HepG2 (cell line): Measurements from ENCODE around the gene CA4. TPM values are rescaled to one million over a fixed set of nuclear protein-coding genes. Genes with fewer than 3 reads are reported as not detected.
"Not testable (repeated sequence)": the region's sequence is repeated elsewhere in the genome, so short reads cannot be mapped to it uniquely, and the experiment has no call there.

Experiments used
- ATAC-seq: fragments of 200-7000 bp; cut with Tn5 transposase; 3 replicates; pipeline ENCODE4 v1.9.1; 2020; ENCODE audit warnings: mild to moderate bottlenecking, moderate library complexity
- BruUV-seq: library from RNA; stranded (reverse); fragments of 400-500 nt; replicated peaks from 2 replicates; lab custom pipeline; 2021; lab: Mats Ljungman, UMichigan
- CTCF ChIA-PET: fragments of 300-600 bp; formaldehyde crosslinking; extraction: SDS; loops from one replicate; lab custom pipeline; 2021; ENCODE audit warnings: low total read pairs, inconsistent platforms, low intra/inter-chr PET ratio; lab: Yijun Ruan, JAX
- POLR2A ChIA-PET: fragments of 350-600 bp; sonication (Branson Sonifier 250); formaldehyde crosslinking; loops from one replicate; lab custom pipeline; 2020; ENCODE audit warnings: antibody characterized with exemption, inconsistent platforms; lab: Yijun Ruan, JAX
- DNase-seq: peaks from one replicate; pipeline ENCODE4 v3.0.0-alpha.2; 2015; ENCODE audit warnings: low spot score
- FAIRE-seq: peaks from 3 replicates; lab custom pipeline; 2011; peaks lifted over from hg19 to GRCh38; lab: Jason Lieb, UNC
- H2AFZ ChIP-seq: one replicate; pipeline ENCODE4 v1.6.1; 2011; ENCODE audit warnings: low read length, inconsistent platforms
- H3K27ac ChIP-seq: fragments of 300-600 bp; 3 replicates; pipeline ENCODE4 v1.8.0; 2011; ENCODE audit warnings: mixed run types, mild to moderate bottlenecking, mixed read lengths, low read length, inconsistent platforms; ENCODE audit not compliant: insufficient read depth; ENCODE audit errors: extremely low read length
- H3K27me3 ChIP-seq, 2 experiments: fragments of 200-600 bp in 1 of 2; 2 replicates in 1 of 2; 3 replicates in 1 of 2; pipeline versions ENCODE4 v1.6.0 to v1.8.0; 2011; ENCODE audit warnings: low read length in 2 of 2, mild to moderate bottlenecking in 2 of 2, moderate library complexity in 2 of 2, inconsistent platforms in 1 of 2; ENCODE audit not compliant: insufficient read depth in 2 of 2, control insufficient read depth in 1 of 2
- H3K36me3 ChIP-seq, 2 experiments: fragments of 200-600 bp in 1 of 2; replicated peaks in 1 of 2; 2 replicates in 1 of 2; 3 replicates in 1 of 2; pipeline versions ENCODE4 v1.5.1 to v1.8.0; 2011; ENCODE audit warnings: low read length in 2 of 2, inconsistent platforms in 1 of 2; ENCODE audit not compliant: insufficient read depth in 2 of 2, control insufficient read depth in 1 of 2
- H3K4me1 ChIP-seq: 2 replicates; pipeline ENCODE4 v1.5.1; 2012; ENCODE audit warnings: low read length, inconsistent platforms; ENCODE audit not compliant: insufficient read depth
- H3K4me2 ChIP-seq: 2 replicates; pipeline ENCODE4 v1.6.0; 2011; ENCODE audit warnings: low read depth, low read length, inconsistent platforms
- H3K4me3 ChIP-seq, 3 experiments: fragments of 200-600 bp in 1 of 3; sonication (generic), shearing (Covaris generic) in 1 of 3; replicated peaks in 1 of 3; 2 replicates each; pipeline ENCODE4 v1.5.1; 2011 to 2016; ENCODE audit warnings: low read length in 3 of 3, inconsistent platforms in 2 of 3, low read depth in 2 of 3, mild to moderate bottlenecking in 2 of 3, control low read depth in 1 of 3, mixed read lengths in 1 of 3; ENCODE audit not compliant: insufficient read depth in 1 of 3
- H3K79me2 ChIP-seq: one replicate; pipeline ENCODE4 v1.6.1; 2011; ENCODE audit warnings: low read length, inconsistent platforms; ENCODE audit not compliant: insufficient read depth
- H3K9ac ChIP-seq: 2 replicates; pipeline ENCODE4 v1.6.0; 2011; ENCODE audit warnings: mild to moderate bottlenecking, low read depth, low read length, inconsistent platforms; ENCODE audit not compliant: insufficient read depth
- H3K9me3 ChIP-seq: 2 replicates; pipeline ENCODE4 v1.5.1; 2012; ENCODE audit warnings: mild to moderate bottlenecking, low read length
- H4K20me1 ChIP-seq: 2 replicates; pipeline ENCODE4 v1.6.0; 2011; ENCODE audit warnings: inconsistent platforms, mild to moderate bottlenecking, low read length, moderate library complexity; ENCODE audit not compliant: insufficient read depth
- GABPB1 ChIP-seq: IDR thresholded peaks from 2 replicates; pipeline ENCODE4 v1.6.1; 2016; ENCODE audit warnings: mild to moderate bottlenecking, missing genetic modification reagents, moderate library complexity, missing compliant biosample characterization
- MAF1 ChIP-seq: sonication (generic); formaldehyde crosslinking; IDR thresholded peaks from 2 replicates; pipeline ENCODE4 v1.5.0; 2020; ENCODE audit warnings: missing genetic modification reagents, borderline replicate concordance
- MED13 ChIP-seq: sonication (generic); formaldehyde crosslinking; IDR thresholded peaks from 2 replicates; pipeline ENCODE4 v1.5.0; 2020; ENCODE audit warnings: missing genetic modification reagents
- WGBS: methylation state at CpG from one replicate; pipeline ENCODE4 v1.1.6; 2017; ENCODE audit warnings: low lambda C conversion rate; 5-methylcytosine and 5-hydroxymethylcytosine counted together
- in situ Hi-C: cut with HindIII; loops from 2 replicates; pipeline ENCODE4 v1.10.0; 2017; ENCODE audit warnings: low pct_unique_long_range_greater_than_20kb; ENCODE audit not compliant: extremely low pct_ligation_motif_present
- intact Hi-C: fragments of 100-400 bp; cut with micrococcal nuclease; formaldehyde crosslinking; loops from one replicate; pipeline ENCODE4 v1.10.0; 2022; ENCODE audit not compliant: unreplicated experiment
- polyA plus RNA-seq, 8 experiments: library from polyadenylated mRNA; depleted of rRNA in 3 of 8; stranded (reverse) in 7 of 8; unstranded in 1 of 8; fragments of >200 nt; fragmentation: Illumina TruSeq in 4 of 8; extraction: Trizol in 4 of 8; gene quantifications; 2 replicates each; pipeline versions ENCODE4 v1.2.1 to v1.2.3, GENCODE V29; 2011 to 2016; ENCODE audit warnings: low read depth in 4 of 8, missing spikeins in 1 of 8, mixed read lengths in 1 of 8; ENCODE audit not compliant: insufficient read depth in 1 of 8
- total RNA-seq, 5 experiments: library from RNA; depleted of rRNA; stranded (reverse); fragments of >200 nt; fragmentation: Illumina TruSeq; extraction: Trizol; gene quantifications; 2 replicates each; pipeline ENCODE4 v1.2.3, GENCODE V29; 2016; ENCODE audit warnings: low read depth in 1 of 5
- TF ChIP-seq, protein P1 (sequence below): sonication (generic); formaldehyde crosslinking; IDR thresholded peaks from 2 replicates; pipeline ENCODE4 v1.5.0; 2020; ENCODE audit warnings: mild to moderate bottlenecking, missing genetic modification reagents, moderate library complexity

CA4 gene
- total and polyA plus RNA-seq, 2 of the 13 experiments (the other 11 are each of a cell fraction or from before 2014, with no cell fraction given) = not detected

DNA sequence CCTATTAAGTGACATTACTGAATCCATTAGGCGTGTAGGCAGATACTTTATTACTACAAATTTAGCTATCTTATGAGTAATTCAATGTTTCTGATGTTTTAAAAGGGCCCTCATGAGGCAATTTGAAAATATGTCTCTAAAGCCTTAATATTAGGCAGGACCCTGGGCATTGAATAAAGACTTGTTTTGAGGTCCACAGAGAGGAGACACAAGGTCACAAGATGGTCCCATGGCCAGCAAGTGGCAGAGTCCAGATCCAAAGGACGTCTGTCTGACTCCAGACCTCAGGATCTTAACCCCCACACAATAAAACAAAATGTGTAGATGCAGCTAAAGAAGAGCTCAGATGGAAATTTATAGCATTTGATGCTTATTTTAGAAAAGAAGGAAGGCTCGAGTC lies 39.2 kb upstream of the CA4 start:
- DNase-seq (no peak), ATAC-seq (no peak), FAIRE-seq (no peak)
- no peak overlapping the region for H3K4me3 ChIP-seq
- no TSS peak for BruUV-seq
- no peak for TF ChIP-seq MED13 (CRISPR knock-in tag)
- TF ChIP-seq GABPB1 (CRISPR knock-in tag) = no peak
- TF ChIP-seq MAF1 = no peak
- no peaks in the 10 kb centered on the region for H3K9me3 ChIP-seq
- in situ Hi-C loops = no loop called here
- no peak overlapping the region for H3K27ac ChIP-seq
- intact Hi-C loops = no loop called here
- H3K27me3 ChIP-seq = peaks cover 0 to 9% of the 10 kb centered on the region in 2 experiments; a peak in 3 of 5 replicates
- CTCF ChIA-PET = no interaction called here
- H3K4me1 ChIP-seq = no peaks in the 10 kb centered on the region
- H4K20me1 ChIP-seq = no peaks in the 10 kb centered on the region
- H3K36me3 ChIP-seq = no peaks in the 10 kb centered on the region
- no peak overlapping the region for H3K9ac ChIP-seq
- WGBS = under 1% methylated on average over 3 of the region's 3 CpGs
- POLR2A ChIA-PET = no interaction called here
- H3K79me2 ChIP-seq = no peaks in the 10 kb centered on the region
- H2AFZ ChIP-seq = no peak overlapping the region
- H3K4me2 ChIP-seq = no peak overlapping the region

DNA sequence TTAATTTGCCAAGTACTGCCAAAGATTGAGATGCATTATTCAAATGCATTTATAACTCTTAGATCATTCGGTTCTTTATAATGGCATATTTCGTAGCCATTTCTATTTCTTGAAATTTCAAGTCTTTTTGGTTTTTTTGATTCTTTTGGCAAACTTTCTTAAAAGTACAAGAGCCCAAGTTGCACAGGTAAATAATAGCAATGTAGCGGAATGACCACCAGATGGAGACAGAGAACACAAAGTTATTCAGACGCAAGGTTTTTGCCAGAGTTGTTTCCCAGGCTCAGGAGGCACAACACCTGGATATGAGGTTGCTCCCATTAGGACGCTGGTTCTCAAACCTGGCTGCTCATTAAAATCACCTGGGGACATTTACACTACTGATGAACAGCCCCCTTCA lies 38.1 kb upstream of the CA4 start:
- FAIRE-seq (peak; percentile 100), ATAC-seq (0 out of 3 replicates have a peak, but pooled peaks have one; percentile 7)
- H3K27me3 ChIP-seq, H3K9ac ChIP-seq, intact Hi-C loops, H4K20me1 ChIP-seq, H3K4me3 ChIP-seq, POLR2A ChIA-PET, H3K79me2 ChIP-seq, H3K27ac ChIP-seq, H2AFZ ChIP-seq, BruUV-seq, H3K9me3 ChIP-seq, in situ Hi-C loops, H3K36me3 ChIP-seq, H3K4me1 ChIP-seq, DNase-seq, CTCF ChIA-PET, H3K4me2 ChIP-seq: not testable (repeated sequence)
- 2% methylated on average over 3 of the region's 5 CpGs for WGBS
- TF ChIP-seq, protein P1, sequence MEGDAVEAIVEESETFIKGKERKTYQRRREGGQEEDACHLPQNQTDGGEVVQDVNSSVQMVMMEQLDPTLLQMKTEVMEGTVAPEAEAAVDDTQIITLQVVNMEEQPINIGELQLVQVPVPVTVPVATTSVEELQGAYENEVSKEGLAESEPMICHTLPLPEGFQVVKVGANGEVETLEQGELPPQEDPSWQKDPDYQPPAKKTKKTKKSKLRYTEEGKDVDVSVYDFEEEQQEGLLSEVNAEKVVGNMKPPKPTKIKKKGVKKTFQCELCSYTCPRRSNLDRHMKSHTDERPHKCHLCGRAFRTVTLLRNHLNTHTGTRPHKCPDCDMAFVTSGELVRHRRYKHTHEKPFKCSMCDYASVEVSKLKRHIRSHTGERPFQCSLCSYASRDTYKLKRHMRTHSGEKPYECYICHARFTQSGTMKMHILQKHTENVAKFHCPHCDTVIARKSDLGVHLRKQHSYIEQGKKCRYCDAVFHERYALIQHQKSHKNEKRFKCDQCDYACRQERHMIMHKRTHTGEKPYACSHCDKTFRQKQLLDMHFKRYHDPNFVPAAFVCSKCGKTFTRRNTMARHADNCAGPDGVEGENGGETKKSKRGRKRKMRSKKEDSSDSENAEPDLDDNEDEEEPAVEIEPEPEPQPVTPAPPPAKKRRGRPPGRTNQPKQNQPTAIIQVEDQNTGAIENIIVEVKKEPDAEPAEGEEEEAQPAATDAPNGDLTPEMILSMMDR (CRISPR knock-in tag) = 0 out of 2 replicates have a peak, but pooled peaks have one; percentile 16

DNA sequence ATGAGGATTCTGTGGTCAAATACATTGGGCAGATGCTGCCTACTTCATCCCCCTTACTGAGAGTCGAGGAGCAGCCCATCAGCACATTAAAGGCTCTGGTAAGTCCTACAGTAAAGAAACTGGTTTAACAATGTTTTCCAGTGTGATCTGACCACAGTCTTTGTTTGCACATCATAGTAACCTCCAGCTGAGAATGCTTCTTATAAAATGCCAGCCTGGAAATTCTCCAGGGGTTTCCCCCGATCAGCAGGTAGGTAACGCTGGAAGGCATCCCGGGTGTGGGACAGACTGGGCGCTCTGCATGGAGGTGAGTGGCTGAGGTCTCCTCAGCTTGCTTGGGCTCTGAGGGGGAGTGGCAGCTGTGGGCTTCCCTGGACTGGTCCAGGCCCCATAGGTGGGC lies 34.4 kb upstream of the CA4 start:
- intact Hi-C loops, H3K27me3 ChIP-seq, H3K27ac ChIP-seq, H3K79me2 ChIP-seq, in situ Hi-C loops, CTCF ChIA-PET, H3K4me2 ChIP-seq, H3K4me1 ChIP-seq, POLR2A ChIA-PET, ATAC-seq, FAIRE-seq, DNase-seq, BruUV-seq, H2AFZ ChIP-seq, H3K36me3 ChIP-seq, H3K4me3 ChIP-seq, H3K9ac ChIP-seq, H3K9me3 ChIP-seq, H4K20me1 ChIP-seq: not testable (repeated sequence)
- no CpG with 5 or more reads among the region's 5 CpGs for WGBS

DNA sequence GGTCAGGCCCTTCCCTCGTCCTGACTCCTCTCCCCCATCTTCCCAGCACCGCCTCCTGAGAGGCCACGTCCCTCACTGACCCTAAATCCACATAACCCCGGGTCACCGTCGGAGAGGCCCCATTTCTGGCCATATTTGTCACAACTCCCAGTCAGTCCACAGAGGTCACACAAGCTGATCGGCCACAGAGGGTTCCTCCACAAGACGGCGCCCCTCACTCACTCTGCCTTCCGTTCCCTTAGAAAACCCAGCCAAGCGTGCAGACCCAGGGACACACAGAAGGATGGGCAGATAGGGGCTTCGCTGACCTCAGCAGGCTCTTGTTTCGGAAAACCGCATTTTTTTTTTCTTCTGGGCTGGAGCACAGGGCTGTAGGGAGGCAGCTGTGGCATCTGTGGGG lies 33.6 kb upstream of the CA4 start:
- H3K27ac ChIP-seq, DNase-seq, H3K9ac ChIP-seq, POLR2A ChIA-PET, H2AFZ ChIP-seq, H3K27me3 ChIP-seq, intact Hi-C loops, H3K4me2 ChIP-seq, in situ Hi-C loops, H3K36me3 ChIP-seq, H3K4me1 ChIP-seq, H3K4me3 ChIP-seq, H3K79me2 ChIP-seq, BruUV-seq, CTCF ChIA-PET, H4K20me1 ChIP-seq, H3K9me3 ChIP-seq: not testable (repeated sequence)
- FAIRE-seq (peak; percentile 28), ATAC-seq (peak; percentile 54)
- no CpG with 5 or more reads among the region's 14 CpGs for WGBS
